ENCODE data around the gene JAK1.
"Not testable (repeated sequence)": the region's sequence is repeated elsewhere in the genome, so short reads cannot be mapped to it uniquely, and the experiment has no call there.

The JAK1 gene

DNA sequence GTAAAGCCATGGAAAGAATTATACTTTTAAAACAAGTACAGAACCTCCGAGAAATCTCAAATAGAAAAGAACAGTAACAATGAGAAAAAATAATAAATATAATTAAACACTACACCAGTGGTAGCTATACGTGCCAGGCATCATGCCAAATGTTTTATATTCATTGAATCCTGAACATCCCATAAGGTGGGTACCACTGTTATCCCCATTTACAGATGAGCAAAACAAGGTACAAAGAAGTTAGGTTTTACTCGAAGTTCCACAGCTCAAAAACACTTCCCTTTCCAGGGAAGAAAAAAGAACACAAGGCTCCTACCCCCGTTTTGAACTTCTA lies 33.4 kb downstream of the JAK1 start:
- POLR2A ChIA-PET, result no interaction called here

DNA sequence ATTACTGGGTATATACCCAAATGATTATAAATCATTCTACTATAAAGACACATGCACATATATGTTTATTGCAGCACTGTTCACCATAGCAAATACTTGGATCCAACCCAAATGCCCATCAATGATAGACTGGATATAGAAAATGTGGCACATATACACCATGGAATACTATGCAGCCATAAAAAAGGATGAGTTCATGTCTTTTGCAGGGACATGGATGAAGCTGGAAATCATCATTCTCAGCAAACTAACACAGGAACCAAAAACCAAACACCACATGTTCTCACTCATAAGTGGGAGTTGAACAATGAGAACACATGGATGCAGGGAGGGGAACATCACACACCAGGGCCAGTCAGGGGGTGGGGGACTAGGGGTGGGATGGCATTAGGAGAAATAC lies 35.7 kb downstream of the JAK1 start:
- H3K4me1 ChIP-seq (ENCODE audit: control insufficient read depth, insufficient read depth, low read length); POLR2A ChIA-PET; H3K27ac ChIP-seq (ENCODE audit: extremely low read depth, low read depth, low read length); H3K36me3 ChIP-seq (ENCODE audit: control insufficient read depth in 2 of 2, insufficient read depth in 1 of 2, low read length in 2 of 2); H3K9me3 ChIP-seq (ENCODE audit: control insufficient read depth, insufficient read depth, low read depth, low read length); H3K4me3 ChIP-seq (ENCODE audit: low read depth, low read length); CTCF ChIA-PET: not testable (repeated sequence)
- TF ChIP-seq ZNF146 (tag by site-specific recombination; IDR thresholded peaks at IDR 0.05), result peak; percentile 50

More for the DNA sequence above, 33.4 kb downstream of the JAK1 start:
- Histone ChIP-seq H3K27ac (ENCODE audit: extremely low read depth, low read depth, low read length) (no peak overlapping the region), H3K4me3 (ENCODE audit: low read depth, low read length) (no peak overlapping the region), H3K9me3 (ENCODE audit: control insufficient read depth, insufficient read depth, low read depth, low read length) (no peaks in the 10 kb centered on the region), H3K4me1 (ENCODE audit: control insufficient read depth, insufficient read depth, low read length) (no peaks in the 10 kb centered on the region), H3K36me3 (ENCODE audit: control insufficient read depth in 2 of 2, insufficient read depth in 1 of 2, low read length in 2 of 2) (no peaks in the 10 kb centered on the region)
- TF ChIP-seq ZNF132 (tag by site-specific recombination; IDR thresholded peaks at IDR 0.05; ENCODE audit: borderline replicate concordance), result no peak
- TF ChIP-seq ZBTB8A (tag by site-specific recombination; IDR thresholded peaks at IDR 0.05), result no peak
- no peak for TF ChIP-seq ZNF211 (tag by site-specific recombination; IDR thresholded peaks at IDR 0.05; ENCODE audit: low read depth)
- TF ChIP-seq, protein P1, sequence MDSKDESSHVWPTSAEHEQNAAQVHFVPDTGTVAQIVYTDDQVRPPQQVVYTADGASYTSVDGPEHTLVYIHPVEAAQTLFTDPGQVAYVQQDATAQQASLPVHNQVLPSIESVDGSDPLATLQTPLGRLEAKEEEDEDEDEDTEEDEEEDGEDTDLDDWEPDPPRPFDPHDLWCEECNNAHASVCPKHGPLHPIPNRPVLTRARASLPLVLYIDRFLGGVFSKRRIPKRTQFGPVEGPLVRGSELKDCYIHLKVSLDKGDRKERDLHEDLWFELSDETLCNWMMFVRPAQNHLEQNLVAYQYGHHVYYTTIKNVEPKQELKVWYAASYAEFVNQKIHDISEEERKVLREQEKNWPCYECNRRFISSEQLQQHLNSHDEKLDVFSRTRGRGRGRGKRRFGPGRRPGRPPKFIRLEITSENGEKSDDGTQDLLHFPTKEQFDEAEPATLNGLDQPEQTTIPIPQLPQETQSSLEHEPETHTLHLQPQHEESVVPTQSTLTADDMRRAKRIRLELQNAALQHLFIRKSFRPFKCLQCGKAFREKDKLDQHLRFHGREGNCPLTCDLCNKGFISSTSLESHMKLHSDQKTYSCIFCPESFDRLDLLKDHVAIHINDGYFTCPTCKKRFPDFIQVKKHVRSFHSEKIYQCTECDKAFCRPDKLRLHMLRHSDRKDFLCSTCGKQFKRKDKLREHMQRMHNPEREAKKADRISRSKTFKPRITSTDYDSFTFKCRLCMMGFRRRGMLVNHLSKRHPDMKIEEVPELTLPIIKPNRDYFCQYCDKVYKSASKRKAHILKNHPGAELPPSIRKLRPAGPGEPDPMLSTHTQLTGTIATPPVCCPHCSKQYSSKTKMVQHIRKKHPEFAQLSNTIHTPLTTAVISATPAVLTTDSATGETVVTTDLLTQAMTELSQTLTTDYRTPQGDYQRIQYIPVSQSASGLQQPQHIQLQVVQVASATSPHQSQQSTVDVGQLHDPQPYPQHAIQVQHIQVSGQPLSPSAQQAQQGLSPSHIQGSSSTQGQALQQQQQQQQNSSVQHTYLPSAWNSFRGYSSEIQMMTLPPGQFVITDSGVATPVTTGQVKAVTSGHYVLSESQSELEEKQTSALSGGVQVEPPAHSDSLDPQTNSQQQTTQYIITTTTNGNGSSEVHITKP (tag by site-specific recombination; IDR thresholded peaks at IDR 0.05), result no peak
- no peak for TF ChIP-seq ZNF16 (tag by site-specific recombination; IDR thresholded peaks at IDR 0.05; ENCODE audit: low read depth)
- no peak for TF ChIP-seq ZNF138 (tag by site-specific recombination; IDR thresholded peaks at IDR 0.05; ENCODE audit: borderline replicate concordance)
- no peak for TF ChIP-seq MZF1 (tag by site-specific recombination; IDR thresholded peaks at IDR 0.05; ENCODE audit: borderline replicate concordance)
- no peak for TF ChIP-seq ZNF133 (tag by site-specific recombination; IDR thresholded peaks at IDR 0.05)
- no peak for TF ChIP-seq BCL11B (tag by site-specific recombination; IDR thresholded peaks at IDR 0.05; ENCODE audit: low read depth)
- no peak for TF ChIP-seq ZBTB17 (tag by site-specific recombination; IDR thresholded peaks at IDR 0.05)
- no peak for TF ChIP-seq ZNF423 (tag by site-specific recombination; IDR thresholded peaks at IDR 0.05)
- TF ChIP-seq ZNF776 (tag by site-specific recombination; IDR thresholded peaks at IDR 0.05; ENCODE audit: borderline replicate concordance), result no peak
- TF ChIP-seq SALL2 (tag by site-specific recombination; IDR thresholded peaks at IDR 0.05; ENCODE audit: borderline replicate concordance), result no peak
- TF ChIP-seq, protein P2, sequence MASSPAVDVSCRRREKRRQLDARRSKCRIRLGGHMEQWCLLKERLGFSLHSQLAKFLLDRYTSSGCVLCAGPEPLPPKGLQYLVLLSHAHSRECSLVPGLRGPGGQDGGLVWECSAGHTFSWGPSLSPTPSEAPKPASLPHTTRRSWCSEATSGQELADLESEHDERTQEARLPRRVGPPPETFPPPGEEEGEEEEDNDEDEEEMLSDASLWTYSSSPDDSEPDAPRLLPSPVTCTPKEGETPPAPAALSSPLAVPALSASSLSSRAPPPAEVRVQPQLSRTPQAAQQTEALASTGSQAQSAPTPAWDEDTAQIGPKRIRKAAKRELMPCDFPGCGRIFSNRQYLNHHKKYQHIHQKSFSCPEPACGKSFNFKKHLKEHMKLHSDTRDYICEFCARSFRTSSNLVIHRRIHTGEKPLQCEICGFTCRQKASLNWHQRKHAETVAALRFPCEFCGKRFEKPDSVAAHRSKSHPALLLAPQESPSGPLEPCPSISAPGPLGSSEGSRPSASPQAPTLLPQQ (tag by site-specific recombination; IDR thresholded peaks at IDR 0.05), result no peak
- no peak for TF ChIP-seq KLF8 (tag by site-specific recombination; IDR thresholded peaks at IDR 0.05)
- TF ChIP-seq, protein P3, sequence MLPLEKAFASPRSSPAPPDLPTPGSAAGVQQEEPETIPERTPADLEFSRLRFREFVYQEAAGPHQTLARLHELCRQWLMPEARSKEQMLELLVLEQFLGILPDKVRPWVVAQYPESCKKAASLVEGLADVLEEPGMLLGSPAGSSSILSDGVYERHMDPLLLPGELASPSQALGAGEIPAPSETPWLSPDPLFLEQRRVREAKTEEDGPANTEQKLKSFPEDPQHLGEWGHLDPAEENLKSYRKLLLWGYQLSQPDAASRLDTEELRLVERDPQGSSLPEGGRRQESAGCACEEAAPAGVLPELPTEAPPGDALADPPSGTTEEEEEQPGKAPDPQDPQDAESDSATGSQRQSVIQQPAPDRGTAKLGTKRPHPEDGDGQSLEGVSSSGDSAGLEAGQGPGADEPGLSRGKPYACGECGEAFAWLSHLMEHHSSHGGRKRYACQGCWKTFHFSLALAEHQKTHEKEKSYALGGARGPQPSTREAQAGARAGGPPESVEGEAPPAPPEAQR (tag by site-specific recombination; IDR thresholded peaks at IDR 0.05), result no peak
- CTCF ChIA-PET, result no interaction called here

DNA sequence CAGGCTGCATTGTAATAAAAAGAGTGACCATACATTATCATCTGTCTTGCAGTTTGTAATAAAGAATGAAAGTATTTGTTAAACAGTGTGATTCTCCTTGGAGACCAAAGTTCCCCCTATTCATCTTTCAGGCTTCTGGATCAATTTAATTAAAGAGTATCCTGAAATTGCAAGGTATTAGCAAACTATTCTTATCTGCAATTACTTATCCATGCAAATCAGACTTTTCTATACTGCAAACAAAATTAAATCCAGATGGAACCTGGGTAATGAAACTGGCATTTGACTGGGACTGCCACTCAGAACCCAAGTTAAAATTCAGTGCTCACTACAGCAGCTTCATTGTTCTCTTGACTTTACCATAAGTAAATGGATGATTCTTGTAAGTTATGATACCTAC lies 37.1 kb downstream of the JAK1 start:
- Histone ChIP-seq H3K9me3 (ENCODE audit: control insufficient read depth, insufficient read depth, low read depth, low read length) (no peaks in the 10 kb centered on the region), H3K4me1 (ENCODE audit: control insufficient read depth, insufficient read depth, low read length) (no peaks in the 10 kb centered on the region), H3K36me3 (ENCODE audit: control insufficient read depth in 2 of 2, insufficient read depth in 1 of 2, low read length in 2 of 2) (no peaks in the 10 kb centered on the region), H3K4me3 (ENCODE audit: low read depth, low read length) (no peak overlapping the region), H3K27ac (ENCODE audit: extremely low read depth, low read depth, low read length) (no peak overlapping the region)
- ChIA-PET CTCF (no interaction called here), POLR2A (no interaction called here)
- TF ChIP-seq, protein P4, sequence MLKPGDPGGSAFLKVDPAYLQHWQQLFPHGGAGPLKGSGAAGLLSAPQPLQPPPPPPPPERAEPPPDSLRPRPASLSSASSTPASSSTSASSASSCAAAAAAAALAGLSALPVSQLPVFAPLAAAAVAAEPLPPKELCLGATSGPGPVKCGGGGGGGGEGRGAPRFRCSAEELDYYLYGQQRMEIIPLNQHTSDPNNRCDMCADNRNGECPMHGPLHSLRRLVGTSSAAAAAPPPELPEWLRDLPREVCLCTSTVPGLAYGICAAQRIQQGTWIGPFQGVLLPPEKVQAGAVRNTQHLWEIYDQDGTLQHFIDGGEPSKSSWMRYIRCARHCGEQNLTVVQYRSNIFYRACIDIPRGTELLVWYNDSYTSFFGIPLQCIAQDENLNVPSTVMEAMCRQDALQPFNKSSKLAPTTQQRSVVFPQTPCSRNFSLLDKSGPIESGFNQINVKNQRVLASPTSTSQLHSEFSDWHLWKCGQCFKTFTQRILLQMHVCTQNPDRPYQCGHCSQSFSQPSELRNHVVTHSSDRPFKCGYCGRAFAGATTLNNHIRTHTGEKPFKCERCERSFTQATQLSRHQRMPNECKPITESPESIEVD (tag by site-specific recombination; IDR thresholded peaks at IDR 0.05), result 0 out of 2 replicates have a peak, but pooled peaks have one; percentile 21
- TF ChIP-seq ZNF843 (tag by site-specific recombination; IDR thresholded peaks at IDR 0.05), result no peak

Data from HEK293 (cell line).